Upper lobe of left lung (tissue), 6 donors: ENCODE measurements around the gene NRXN3. TPM values are rescaled to one million over a fixed set of nuclear protein-coding genes. Genes with fewer than 3 reads are reported as not detected.

Experiments used
- ATAC-seq, 2 donors: fragments of 200-7000 bp; cut with Tn5 transposase; one replicate each; pipeline ENCODE4 v1.9.1; 2022; ENCODE audit warnings: mild to moderate bottlenecking in 2 of 2, moderate library complexity in 2 of 2; ENCODE audit not compliant: low FRiP score in 2 of 2
- DNase-seq, 2 donors: peaks; one replicate each; pipeline ENCODE4 v3.0.0-alpha.2; 2019 to 2020
- H3K27ac ChIP-seq, 4 donors: fragments of 200-600 bp; sonication (generic); one replicate each; pipeline ENCODE4 v1.5.1; 2016 to 2019
- H3K27me3 ChIP-seq, 4 donors: fragments of 200-600 bp; sonication (generic); one replicate each; pipeline ENCODE4 v1.5.1; 2017 to 2019
- H3K36me3 ChIP-seq, 4 donors: fragments of 200-600 bp; sonication (generic); one replicate each; pipeline ENCODE4 v1.5.1; 2016 to 2019
- H3K4me1 ChIP-seq, 4 donors: fragments of 200-600 bp; sonication (generic); one replicate each; pipeline ENCODE4 v1.5.1; 2018 to 2019
- H3K4me3 ChIP-seq, 4 donors: fragments of 200-600 bp; sonication (generic); one replicate each; pipeline ENCODE4 v1.5.1; 2017 to 2019; ENCODE audit warnings: mild to moderate bottlenecking in 2 of 4, moderate library complexity in 1 of 4
- H3K9me3 ChIP-seq, 4 donors: fragments of 200-600 bp; sonication (generic); one replicate each; pipeline ENCODE4 v1.5.1; 2018 to 2019
- EP300 ChIP-seq, 4 donors: sonication (generic); formaldehyde crosslinking; IDR thresholded peaks; one replicate each; pipeline ENCODE4 v1.5.1; 2017; ENCODE audit warnings: antibody characterized with exemption in 4 of 4, control low read depth in 2 of 4
- POLR2A ChIP-seq, 4 donors: fragments of 450-650 bp; IDR thresholded peaks; one replicate each; pipeline ENCODE4 v1.5.1; 2016 to 2017; ENCODE audit warnings: antibody characterized with exemption in 4 of 4, mild to moderate bottlenecking in 2 of 4
- POLR2AphosphoS5 ChIP-seq, 2 donors: sonication (generic); formaldehyde crosslinking; IDR thresholded peaks; one replicate each; pipeline ENCODE4 v1.5.1; 2017; ENCODE audit warnings: antibody characterized with exemption in 2 of 2
- WGBS, 2 donors: methylation state at CpG; one replicate each; pipeline ENCODE4 v1.1.5; 2017 to 2018; 5-methylcytosine and 5-hydroxymethylcytosine counted together
- total RNA-seq, 6 donors: library from RNA; depleted of rRNA in 4 of 6; stranded (reverse); fragments of >200 nt in 4 of 6; gene quantifications; one replicate each; pipeline versions ENCODE4 v1.1.0 to v1.2.1, GENCODE V29; 2016 to 2021
- TF ChIP-seq, protein P1 (sequence below), 6 experiments: fragments of 450-650 bp in 4 of 6; fragments of 200-600 bp in 2 of 6; sonication (generic) in 2 of 6; IDR thresholded peaks; one replicate each; pipeline ENCODE4 v1.5.1; 2016 to 2019; ENCODE audit warnings: antibody characterized with exemption in 6 of 6
- donor health status: DM: no; HTN: no; CAD: no; lungs with moderate emphysema.
- donor health status: DM: no; HTN: yes; CAD: no; lungs with severe emphysema.

Gene NRXN3
- total RNA-seq, 6 donors from 2014 or later = 4.4 to 14.9 (median 7.2) TPM

- TF ChIP-seq, protein P1, sequence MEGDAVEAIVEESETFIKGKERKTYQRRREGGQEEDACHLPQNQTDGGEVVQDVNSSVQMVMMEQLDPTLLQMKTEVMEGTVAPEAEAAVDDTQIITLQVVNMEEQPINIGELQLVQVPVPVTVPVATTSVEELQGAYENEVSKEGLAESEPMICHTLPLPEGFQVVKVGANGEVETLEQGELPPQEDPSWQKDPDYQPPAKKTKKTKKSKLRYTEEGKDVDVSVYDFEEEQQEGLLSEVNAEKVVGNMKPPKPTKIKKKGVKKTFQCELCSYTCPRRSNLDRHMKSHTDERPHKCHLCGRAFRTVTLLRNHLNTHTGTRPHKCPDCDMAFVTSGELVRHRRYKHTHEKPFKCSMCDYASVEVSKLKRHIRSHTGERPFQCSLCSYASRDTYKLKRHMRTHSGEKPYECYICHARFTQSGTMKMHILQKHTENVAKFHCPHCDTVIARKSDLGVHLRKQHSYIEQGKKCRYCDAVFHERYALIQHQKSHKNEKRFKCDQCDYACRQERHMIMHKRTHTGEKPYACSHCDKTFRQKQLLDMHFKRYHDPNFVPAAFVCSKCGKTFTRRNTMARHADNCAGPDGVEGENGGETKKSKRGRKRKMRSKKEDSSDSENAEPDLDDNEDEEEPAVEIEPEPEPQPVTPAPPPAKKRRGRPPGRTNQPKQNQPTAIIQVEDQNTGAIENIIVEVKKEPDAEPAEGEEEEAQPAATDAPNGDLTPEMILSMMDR (IDR thresholded peaks at IDR 0.05) = peak in 1 of 6 experiments; percentile 10
- TF ChIP-seq EP300 (IDR thresholded peaks at IDR 0.05) = no peak
- TF ChIP-seq POLR2AphosphoS5 (IDR thresholded peaks at IDR 0.05) = no peak
- no peak for TF ChIP-seq POLR2A (IDR thresholded peaks at IDR 0.05)
- Histone ChIP-seq H3K4me3 (no peak overlapping the region), H3K27me3 (no peaks in the 10 kb centered on the region), H3K27ac (no peak overlapping the region), H3K4me1 (no peaks in the 10 kb centered on the region), H3K36me3 (no peaks in the 10 kb centered on the region), H3K9me3 (no peaks in the 10 kb centered on the region)
- ATAC-seq (no peak), DNase-seq (no peak)
- 71 to 73% methylated on average over 2 of the region's 2 CpGs for WGBS, 2 donors
Observed at GRCh38 chr14:78141590-78141989, 28.6 kb upstream of the NRXN3 start.

DNA sequence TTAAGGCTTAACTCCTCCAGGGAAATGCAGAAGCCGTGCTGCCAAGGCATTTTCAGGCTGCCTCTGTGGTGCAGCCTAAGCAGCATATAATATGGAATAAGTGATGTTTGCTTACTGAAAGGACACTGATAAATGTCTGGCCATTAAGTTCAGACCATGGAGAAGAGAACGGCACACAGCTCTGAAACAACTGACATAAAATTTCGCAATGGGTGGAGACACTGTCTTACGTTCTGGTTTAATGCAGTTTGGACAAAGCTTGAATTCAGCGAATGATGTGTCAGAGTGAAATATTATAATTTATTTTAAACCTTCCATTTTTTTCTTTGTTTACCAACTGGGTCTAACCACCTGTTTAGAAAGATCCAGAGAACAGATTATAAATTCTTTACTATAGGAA lies 27.2 kb upstream of the NRXN3 start:
- Histone ChIP-seq H3K27ac (no peak overlapping the region), H3K4me1 (no peaks in the 10 kb centered on the region), H3K9me3 (no peaks in the 10 kb centered on the region), H3K4me3 (no peak overlapping the region), H3K27me3 (no peaks in the 10 kb centered on the region), H3K36me3 (no peaks in the 10 kb centered on the region)
- ATAC-seq (no peak), DNase-seq (no peak)
- 71 to 74% methylated on average over 5 of the region's 5 CpGs for WGBS, 2 donors
- TF ChIP-seq EP300 (IDR thresholded peaks at IDR 0.05) = no peak

- no peak for DNase-seq
- H3K27me3 ChIP-seq = no peaks in the 10 kb centered on the region
- no peak overlapping the region for H3K27ac ChIP-seq
- no peak overlapping the region for H3K4me3 ChIP-seq
- H3K4me1 ChIP-seq = no peaks in the 10 kb centered on the region
- WGBS, 2 donors = 60 to 65% methylated on average over 7 of the region's 7 CpGs
- no peak for TF ChIP-seq POLR2AphosphoS5 (IDR thresholded peaks at IDR 0.05)
- no peak for TF ChIP-seq EP300 (IDR thresholded peaks at IDR 0.05)
- TF ChIP-seq, protein P1 (IDR thresholded peaks at IDR 0.05) = no peak
- TF ChIP-seq POLR2A (IDR thresholded peaks at IDR 0.05) = no peak
- no peaks in the 10 kb centered on the region for H3K36me3 ChIP-seq
- no peak for ATAC-seq
- H3K9me3 ChIP-seq = no peaks in the 10 kb centered on the region
Observed at GRCh38 chr14:78143489-78144145, 26.6 kb upstream of the NRXN3 start.

DNA sequence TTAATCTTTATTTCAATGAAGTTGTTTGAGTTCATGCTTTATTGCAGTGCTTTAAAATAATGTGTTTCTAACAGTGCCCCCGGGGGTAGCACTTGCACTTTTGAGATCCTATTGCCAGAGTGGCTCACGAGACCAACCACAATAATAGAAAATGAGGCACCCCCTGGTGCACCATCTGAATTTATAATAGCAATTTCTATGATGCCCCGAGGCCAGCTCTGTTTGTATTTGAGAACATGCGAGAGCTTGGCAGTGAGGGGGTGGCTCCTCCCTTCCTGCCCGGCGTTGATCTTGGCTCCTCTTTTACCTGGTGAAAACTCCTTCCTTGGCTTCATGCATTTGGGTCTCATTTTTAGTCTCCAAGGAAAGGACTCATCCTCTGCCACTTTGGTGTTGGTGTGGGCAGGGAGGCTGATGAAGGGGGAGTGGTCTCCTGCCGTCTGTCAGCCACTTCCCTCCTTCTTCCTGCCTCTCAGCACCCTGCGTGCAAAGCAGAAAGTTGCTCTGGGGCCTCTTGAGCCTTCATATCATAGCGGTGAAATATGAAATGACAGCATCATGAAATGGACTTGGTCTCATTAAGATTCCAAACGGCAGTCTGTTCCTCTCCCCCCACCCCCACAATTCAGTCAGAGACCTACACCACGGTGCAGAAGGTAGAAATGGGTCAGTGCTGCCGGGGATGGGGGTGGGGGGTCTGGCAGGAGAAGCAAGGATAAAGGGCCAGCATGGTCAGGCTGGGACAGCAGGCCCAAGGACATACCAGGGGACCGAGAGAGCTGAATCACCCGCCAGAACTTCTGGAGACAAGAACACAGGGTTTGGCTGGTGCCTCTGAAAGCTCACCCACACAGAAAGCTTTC lies 17.7 kb upstream of the NRXN3 start:
- Histone ChIP-seq H3K27me3 (no peaks in the 10 kb centered on the region), H3K36me3 (no peaks in the 10 kb centered on the region), H3K4me3 (no peak overlapping the region), H3K4me1 (no peaks in the 10 kb centered on the region), H3K27ac (no peak overlapping the region), H3K9me3 (no peaks in the 10 kb centered on the region)
- ATAC-seq (no peak), DNase-seq (no peak)
- 45 to 46% methylated on average over 11 to 14 of the region's 14 CpGs for whole genome bisulfite sequencing, 2 donors
- TF ChIP-seq POLR2AphosphoS5 (IDR thresholded peaks at IDR 0.05) (no peak), EP300 (IDR thresholded peaks at IDR 0.05) (no peak), POLR2A (IDR thresholded peaks at IDR 0.05) (no peak)
- TF ChIP-seq, protein P1 (IDR thresholded peaks at IDR 0.05) = no peak

DNA sequence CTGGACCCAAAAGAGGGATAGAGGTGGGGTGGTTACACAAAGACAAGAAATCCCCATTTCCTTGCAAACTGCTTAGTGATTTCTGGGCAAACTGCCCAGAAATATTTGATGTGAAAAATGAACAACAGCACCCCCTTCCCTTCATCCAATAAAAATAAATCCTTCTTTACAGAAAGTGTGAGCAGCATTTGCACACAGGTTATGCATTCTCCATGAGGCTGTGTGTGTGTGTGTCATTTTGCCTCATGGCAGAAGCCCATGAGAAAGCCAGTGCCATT lies 17.2 kb upstream of the NRXN3 start:
- no peaks in the 10 kb centered on the region for H3K27me3 ChIP-seq
- no peaks in the 10 kb centered on the region for H3K9me3 ChIP-seq
- TF ChIP-seq EP300 (IDR thresholded peaks at IDR 0.05) (no peak), POLR2AphosphoS5 (IDR thresholded peaks at IDR 0.05) (no peak), POLR2A (IDR thresholded peaks at IDR 0.05) (no peak)
- TF ChIP-seq, protein P1 (IDR thresholded peaks at IDR 0.05) = no peak
- no peaks in the 10 kb centered on the region for H3K4me1 ChIP-seq
- no peak overlapping the region for H3K27ac ChIP-seq
- H3K36me3 ChIP-seq = no peaks in the 10 kb centered on the region
- DNase-seq = no peak
- no peak for ATAC-seq
- no peak overlapping the region for H3K4me3 ChIP-seq
